ENCODE data around the gene PXDN. TPM values are rescaled to one million over a fixed set of nuclear protein-coding genes. Genes with fewer than 3 reads are reported as not detected.

The PXDN gene
- total and polyA plus RNA-seq, 2 of the 4 experiments (the other 2 are of a cell fraction): 153 to 332 TPM

DNA sequence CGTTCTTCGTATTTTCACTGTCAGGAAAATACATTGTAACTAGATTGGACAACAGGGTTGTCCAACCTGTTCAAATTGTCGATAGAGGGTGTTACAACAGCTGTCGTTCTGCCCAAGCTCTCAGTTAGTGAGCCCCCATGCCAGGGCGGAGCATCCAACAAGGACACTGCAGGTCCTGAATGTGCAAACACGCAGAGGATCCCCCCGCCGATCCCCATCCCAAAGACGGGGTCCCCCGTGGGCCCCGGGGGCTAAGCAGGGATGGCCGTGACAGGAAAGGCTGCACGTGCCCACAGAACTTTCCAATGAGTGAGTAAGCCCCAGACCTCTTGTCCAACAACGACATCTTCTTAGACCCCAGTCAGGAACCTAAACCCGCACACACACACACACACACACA, 140.8 kb downstream of the PXDN start:
- Histone ChIP-seq H3K27me3 (ENCODE audit: control insufficient read depth, insufficient read depth, low read length) (no peaks in the 10 kb centered on the region), H2BK120ac (ENCODE audit: low read depth, low read length) (peak overlapping the region; percentile 32; the same call in 1 of the 2 replicates), H3K14ac (replicated peaks; ENCODE audit: low read depth, low read length) (no peak overlapping the region), H3K56ac (ENCODE audit: extremely low read depth, insufficient read depth, low read length) (no peak overlapping the region), H2BK15ac (ENCODE audit: low read depth, low read length) (no peak overlapping the region), H3K4me1 (ENCODE audit: control insufficient read depth, insufficient read depth, low read length) (peaks cover 38% of the 10 kb centered on the region), H2AK5ac (ENCODE audit: low read depth, low read length) (peak overlapping the region; percentile 20; the same call in 1 of the 2 replicates), H3K4ac (ENCODE audit: low read depth, low read length) (no peak overlapping the region), H3K9ac (ENCODE audit: low read depth, low read length) (no peak overlapping the region), H2AK9ac (replicated peaks; ENCODE audit: low read depth, low read length, poor library complexity) (no peak overlapping the region), H2BK20ac (ENCODE audit: low read depth, low read length) (no peak overlapping the region), H3K9me1 (ENCODE audit: insufficient read depth, low read length) (peaks cover 29% of the 10 kb centered on the region), H2AFZ (replicated peaks; ENCODE audit: low read length, poor library complexity) (no peak overlapping the region), H4K91ac (ENCODE audit: insufficient read depth, low read depth, low read length) (no peak overlapping the region), H4K20me1 (ENCODE audit: insufficient read depth, low read length) (no peaks in the 10 kb centered on the region; the same call in 1 of the 2 replicates), H3K4me3 (ENCODE audit: insufficient read depth, low read depth, low read length) (no peak overlapping the region), H3K36me3 (ENCODE audit: control insufficient read depth, insufficient read depth, low read length) (no peaks in the 10 kb centered on the region), H3K4me2 (ENCODE audit: low read depth, low read length) (no peak overlapping the region), H3K23ac (ENCODE audit: low read depth, low read length) (no peak overlapping the region), H3K27ac (ENCODE audit: insufficient read depth, low read length) (no peak overlapping the region), H2BK5ac (ENCODE audit: low read depth, low read length, poor library complexity, severe bottlenecking) (peak overlapping the region; percentile 86), H3K9me3 (ENCODE audit: control insufficient read depth, insufficient read depth, low read length) (no peaks in the 10 kb centered on the region), H3K18ac (ENCODE audit: low read depth, low read length) (no peak overlapping the region), H4K5ac (ENCODE audit: low read depth, low read length) (no peak overlapping the region), H3K79me1 (ENCODE audit: low read depth in 1 of 2, low read length in 2 of 2) (no peaks in the 10 kb centered on the region), H4K8ac (ENCODE audit: low read depth in 2 of 2, low read length in 2 of 2) (no peak overlapping the region)
- intact Hi-C loops (cut with micrococcal nuclease): no loop called here
- TF ChIP-seq MXI1 (IDR thresholded peaks at IDR 0.05; ENCODE audit: borderline replicate concordance, low read depth, low read length) (no peak), RCOR1 (IDR thresholded peaks at IDR 0.05; ENCODE audit: insufficient replicate concordance, low read length) (no peak), SMC3 (IDR thresholded peaks at IDR 0.05; ENCODE audit: low read depth, low read length) (no peak), RFX5 (IDR thresholded peaks at IDR 0.05; ENCODE audit: low read depth, low read length) (no peak), BHLHE40 (IDR thresholded peaks at IDR 0.05; ENCODE audit: low read depth, low read length) (no peak), POLR2A (IDR thresholded peaks at IDR 0.05; ENCODE audit: low read depth, low read length) (no peak), CHD1 (IDR thresholded peaks at IDR 0.05; ENCODE audit: low read depth, low read length) (no peak), FOS (IDR thresholded peaks at IDR 0.05; ENCODE audit: low read depth, low read length) (no peak), MAZ (IDR thresholded peaks at IDR 0.05; ENCODE audit: borderline replicate concordance, low read depth, low read length) (no peak)
- TF ChIP-seq, protein P1, sequence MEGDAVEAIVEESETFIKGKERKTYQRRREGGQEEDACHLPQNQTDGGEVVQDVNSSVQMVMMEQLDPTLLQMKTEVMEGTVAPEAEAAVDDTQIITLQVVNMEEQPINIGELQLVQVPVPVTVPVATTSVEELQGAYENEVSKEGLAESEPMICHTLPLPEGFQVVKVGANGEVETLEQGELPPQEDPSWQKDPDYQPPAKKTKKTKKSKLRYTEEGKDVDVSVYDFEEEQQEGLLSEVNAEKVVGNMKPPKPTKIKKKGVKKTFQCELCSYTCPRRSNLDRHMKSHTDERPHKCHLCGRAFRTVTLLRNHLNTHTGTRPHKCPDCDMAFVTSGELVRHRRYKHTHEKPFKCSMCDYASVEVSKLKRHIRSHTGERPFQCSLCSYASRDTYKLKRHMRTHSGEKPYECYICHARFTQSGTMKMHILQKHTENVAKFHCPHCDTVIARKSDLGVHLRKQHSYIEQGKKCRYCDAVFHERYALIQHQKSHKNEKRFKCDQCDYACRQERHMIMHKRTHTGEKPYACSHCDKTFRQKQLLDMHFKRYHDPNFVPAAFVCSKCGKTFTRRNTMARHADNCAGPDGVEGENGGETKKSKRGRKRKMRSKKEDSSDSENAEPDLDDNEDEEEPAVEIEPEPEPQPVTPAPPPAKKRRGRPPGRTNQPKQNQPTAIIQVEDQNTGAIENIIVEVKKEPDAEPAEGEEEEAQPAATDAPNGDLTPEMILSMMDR (conservative IDR thresholded peaks at IDR 0.05; ENCODE audit: low read depth, low read length): no peak
- TF ChIP-seq, protein P2, sequence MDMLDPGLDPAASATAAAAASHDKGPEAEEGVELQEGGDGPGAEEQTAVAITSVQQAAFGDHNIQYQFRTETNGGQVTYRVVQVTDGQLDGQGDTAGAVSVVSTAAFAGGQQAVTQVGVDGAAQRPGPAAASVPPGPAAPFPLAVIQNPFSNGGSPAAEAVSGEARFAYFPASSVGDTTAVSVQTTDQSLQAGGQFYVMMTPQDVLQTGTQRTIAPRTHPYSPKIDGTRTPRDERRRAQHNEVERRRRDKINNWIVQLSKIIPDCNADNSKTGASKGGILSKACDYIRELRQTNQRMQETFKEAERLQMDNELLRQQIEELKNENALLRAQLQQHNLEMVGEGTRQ (IDR thresholded peaks at IDR 0.05; ENCODE audit: low read depth, low read length): no peak
- dilution Hi-C loops (cut with HindIII; ENCODE audit: low sequenced_read_pairs, unreplicated experiment): no loop called here
- DNase-seq (no peak), ATAC-seq (ENCODE audit: low read depth) (no peak)
- in situ Hi-C loops (cut with MboI; ENCODE audit: low sequenced_read_pairs): no loop called here
- WGBS, 2 experiments (ENCODE audit: extremely low coverage in 2 of 2, insufficient read length in 1 of 2): 100% methylated on average over 6 of the region's 15 CpGs; no CpG with 5 or more reads in 1 of the 2 experiments
- ChIA-PET POLR2A (ENCODE audit: unreplicated experiment) (no interaction called here), CTCF (no interaction called here)
- no TSS peak for BruUV-seq (replicated peaks)
